Activated CD4-positive, alpha-beta T cell treated with anti-CD3 and anti-CD28 coated beads, Interleukin-2, amount 50 U/mL, for 24 hours (primary cell): ENCODE results near the gene SLC26A11.
"Not testable (repeated sequence)": the region's sequence is repeated elsewhere in the genome, so short reads cannot be mapped to it uniquely, and the experiment has no call there.

ENCODE experiments used
- DNase-seq, 2 donors: peaks; one replicate each; pipeline ENCODE4 v3.0.0-alpha.2; 2020; ENCODE audit warnings: low read depth in 1 of 2, low spot score in 1 of 2

SLC26A11 gene

DNA sequence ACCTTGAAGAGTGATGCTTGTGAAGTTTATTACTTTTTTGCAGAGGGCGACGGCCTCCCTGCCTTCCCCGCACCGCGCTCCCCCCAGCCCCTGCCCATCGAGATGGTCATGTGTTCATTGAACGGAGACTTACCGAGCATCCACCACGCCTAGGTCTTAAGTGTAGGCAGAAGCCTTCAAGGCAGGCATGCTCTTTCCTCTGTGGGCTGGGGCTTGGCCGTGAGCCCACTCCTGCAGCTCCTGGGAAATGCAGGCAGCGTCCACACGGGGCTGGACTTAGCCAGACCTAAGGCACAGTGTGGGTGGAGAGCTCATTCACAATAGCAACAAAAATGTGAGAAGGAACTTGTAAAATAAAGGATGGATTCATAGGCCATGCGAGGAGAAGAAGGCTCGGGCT is 59.7 kb downstream of the SLC26A11 start:
- no peak for DNase-seq

DNA sequence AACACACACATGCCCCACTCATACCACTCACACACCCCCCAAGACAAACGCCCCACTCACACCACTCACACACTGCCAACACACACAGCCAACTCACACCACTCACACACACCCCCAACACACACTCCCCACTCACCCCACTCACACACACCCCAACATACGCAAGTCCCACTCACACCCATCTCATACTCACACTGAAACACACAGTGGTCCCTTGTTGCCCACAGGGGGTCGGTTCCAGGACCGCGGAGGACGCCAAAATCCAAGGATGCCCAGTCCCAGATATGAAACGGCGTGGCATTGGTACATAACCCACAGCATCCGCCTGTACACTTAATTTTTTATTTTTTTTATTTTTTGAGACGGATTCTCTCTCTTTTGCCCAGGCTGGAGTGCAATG is 61.3 kb downstream of the SLC26A11 start:
- DNase-seq = no peak

- no peak for DNase-seq
Observed at GRCh38 chr17:80283116-80283852, 63.1 kb downstream of the SLC26A11 start.

- DNase-seq = no peak
Observed at GRCh38 chr17:80284631-80285030, 64.4 kb downstream of the SLC26A11 start.

GRCh38 chr17:80285237-80285920 is 65.2 kb downstream of the SLC26A11 start:
- no peak for DNase-seq

DNA sequence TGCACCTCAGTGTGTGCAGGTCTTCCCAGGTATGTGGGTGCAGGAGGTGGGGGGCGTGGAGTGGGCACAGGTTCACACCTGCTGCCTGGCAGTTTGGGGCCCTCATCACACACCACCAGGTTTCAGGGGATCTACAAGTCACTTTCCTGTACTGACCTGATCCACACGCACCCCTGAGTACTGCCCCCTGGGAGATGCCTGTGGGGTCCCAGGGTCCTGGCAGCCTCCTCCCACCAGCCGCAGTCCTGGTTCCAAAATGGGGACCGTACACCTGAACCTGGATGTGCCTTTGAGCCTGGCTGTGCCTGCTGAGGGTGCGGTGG is 66.4 kb downstream of the SLC26A11 start:
- DNase-seq = no peak

GRCh38 chr17:80287038-80287437 is 66.8 kb downstream of the SLC26A11 start:
- DNase-seq = no peak

DNA sequence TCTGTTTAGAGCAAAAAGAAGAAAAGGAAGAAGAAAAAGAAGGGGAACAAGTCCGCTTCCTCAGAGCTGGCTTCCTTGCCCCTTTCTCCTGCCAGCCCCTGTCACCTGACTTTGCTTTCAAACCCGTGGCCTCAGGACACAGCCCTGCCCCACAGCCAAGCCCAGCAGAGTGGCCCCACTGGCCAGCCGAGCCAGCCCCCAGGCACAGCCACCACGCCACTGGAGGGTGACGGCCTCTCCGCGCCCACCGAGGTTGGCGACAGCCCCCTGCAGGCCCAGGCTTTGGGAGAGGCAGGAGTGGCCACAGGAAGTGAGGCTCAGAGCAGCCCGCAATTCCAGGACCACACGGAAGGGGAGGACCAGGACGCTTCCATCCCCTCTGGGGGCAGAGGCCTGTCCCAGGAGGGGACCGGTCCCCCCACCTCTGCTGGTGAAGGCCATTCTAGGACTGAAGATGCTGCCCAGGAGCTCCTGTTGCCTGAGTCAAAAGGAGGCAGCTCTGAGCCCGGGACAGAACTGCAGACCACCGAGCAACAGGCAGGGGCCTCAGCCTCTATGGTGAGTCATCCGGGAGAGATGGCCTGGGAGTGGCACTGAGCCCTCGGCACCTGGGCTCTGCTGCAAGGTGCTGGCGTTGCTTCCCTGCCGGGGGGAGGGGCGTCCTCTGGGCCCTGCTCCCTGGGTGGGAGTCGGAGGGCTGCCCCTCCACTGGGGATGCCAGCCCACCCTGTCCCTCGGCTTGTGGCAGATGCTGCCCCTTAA is 67.8 kb downstream of the SLC26A11 start:
- no peak for DNase-seq

DNA sequence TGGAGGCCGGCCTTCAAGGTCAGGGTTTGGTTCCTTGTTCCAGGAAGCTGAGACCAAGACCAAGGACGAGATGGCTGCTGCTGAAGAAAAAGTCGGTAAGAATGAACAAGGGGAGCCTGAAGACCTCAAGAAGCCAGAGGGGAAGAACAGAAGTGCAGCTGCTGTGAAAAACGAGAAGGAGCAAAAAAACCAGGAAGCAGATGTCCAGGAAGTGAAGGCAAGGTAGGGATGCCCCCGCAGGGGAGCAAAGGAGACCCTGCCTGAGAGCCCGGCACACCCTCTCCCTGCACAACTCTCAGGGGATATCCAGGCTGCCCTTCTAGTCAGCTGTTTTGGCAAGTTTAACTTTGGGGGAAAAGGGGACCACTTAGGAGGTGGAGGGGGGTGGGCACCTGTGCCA is 69.4 kb downstream of the SLC26A11 start:
- no peak for DNase-seq

- DNase-seq = no peak
Observed at GRCh38 chr17:80290156-80290555, 69.9 kb downstream of the SLC26A11 start.

GRCh38 chr17:80291260-80291659 is 71.0 kb downstream of the SLC26A11 start:
- no peak for DNase-seq

GRCh38 chr17:80291691-80292487 is 71.7 kb downstream of the SLC26A11 start:
- DNase-seq = no peak

GRCh38 chr17:80292521-80292971 is 72.3 kb downstream of the SLC26A11 start:
- DNase-seq = no peak

GRCh38 chr17:80294210-80294609 is 74.0 kb downstream of the SLC26A11 start:
- no peak for DNase-seq

GRCh38 chr17:80294653-80295052 is 74.4 kb downstream of the SLC26A11 start:
- no peak for DNase-seq

GRCh38 chr17:80295146-80295545 is 74.9 kb downstream of the SLC26A11 start:
- no peak for DNase-seq

GRCh38 chr17:80295559-80295958 is 75.3 kb downstream of the SLC26A11 start:
- DNase-seq = no peak

DNA sequence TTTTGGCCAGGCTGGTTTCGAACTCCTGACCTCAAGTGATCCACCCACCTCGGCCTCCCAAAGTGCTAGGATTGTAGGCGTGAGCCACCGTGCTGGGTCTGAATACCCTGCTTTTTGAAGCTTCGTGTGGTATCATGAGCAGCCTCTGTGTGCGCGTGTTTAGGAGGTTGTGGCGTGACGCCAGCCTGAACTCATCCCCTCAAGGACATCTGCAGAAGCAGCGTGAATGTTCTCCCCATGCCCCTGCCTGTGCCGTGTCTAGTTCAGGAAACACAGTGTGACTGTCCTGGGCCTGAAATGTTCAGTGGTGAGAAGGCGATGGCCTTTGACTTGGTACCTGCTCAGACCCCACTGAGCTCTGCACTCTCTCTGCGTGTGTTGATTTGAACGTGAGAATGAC is 76.0 kb downstream of the SLC26A11 start:
- DNase-seq = no peak

DNA sequence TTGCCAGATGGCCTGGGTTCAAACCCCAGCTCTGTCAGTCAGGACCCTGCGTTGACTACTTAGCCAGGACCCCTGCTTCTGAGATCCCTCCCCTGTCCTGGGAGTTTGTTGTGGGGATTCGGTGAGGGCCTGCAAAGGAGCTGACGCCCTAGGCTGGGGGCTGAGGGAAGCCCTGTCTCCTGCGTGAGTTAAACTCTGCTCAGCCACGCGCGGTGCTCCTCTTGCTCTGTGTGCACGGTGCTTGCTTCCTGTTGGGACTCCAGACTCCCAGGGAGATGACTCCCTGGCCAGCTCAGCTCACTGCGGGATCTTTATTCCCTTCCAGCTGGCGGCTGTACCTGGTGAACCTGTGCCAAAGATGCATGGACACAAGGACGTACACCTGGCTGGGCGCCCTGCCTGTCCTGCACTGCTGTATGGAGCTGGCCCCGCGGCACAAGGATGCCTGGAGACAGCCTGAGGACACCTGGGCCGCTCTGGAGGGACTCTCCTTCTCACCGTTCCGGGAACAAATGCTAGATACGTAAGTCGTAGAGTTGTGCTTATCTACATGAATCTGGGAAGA is 77.9 kb downstream of the SLC26A11 start:
- no peak for DNase-seq

GRCh38 chr17:80299350-80300100 is 79.3 kb downstream of the SLC26A11 start:
- not testable (repeated sequence) for DNase-seq
